Effector memory CD8-positive, alpha-beta T cell (primary cell): ENCODE data around the gene COBL.

Experiments
- ATAC-seq: fragments of 150-1000 bp; cut with Tn5 transposase; replicated peaks from 2 replicates; pipeline ENCODE4 v1.10.0; 2021; ENCODE audit warnings: mild to moderate bottlenecking, moderate library complexity
- DNase-seq, 3 experiments: peaks; one replicate each; pipeline ENCODE4 v3.0.0; 2021
- H3K27ac Mint-ChIP-seq, 2 donors: one replicate each; pipeline ENCODE4 v1.8.0; 2022; ENCODE audit warnings: mild to moderate bottlenecking in 2 of 2, mixed read lengths in 2 of 2, moderate library complexity in 2 of 2
- H3K27me3 Mint-ChIP-seq, 2 donors: one replicate each; pipeline ENCODE4 v1.8.0; 2022; ENCODE audit warnings: mixed read lengths in 2 of 2
- H3K36me3 Mint-ChIP-seq: one replicate; pipeline ENCODE4 v1.8.0; 2022; ENCODE audit warnings: mild to moderate bottlenecking, moderate library complexity, mixed read lengths; ENCODE audit not compliant: insufficient read depth
- H3K4me1 Mint-ChIP-seq, 2 donors: one replicate each; pipeline ENCODE4 v1.8.0; 2022; ENCODE audit warnings: low read depth in 2 of 2, mixed read lengths in 2 of 2
- H3K4me3 Mint-ChIP-seq, 2 donors: one replicate each; pipeline ENCODE4 v1.8.0; 2022; ENCODE audit warnings: mild to moderate bottlenecking in 2 of 2, mixed read lengths in 2 of 2, moderate library complexity in 2 of 2
- H3K9me3 Mint-ChIP-seq, 2 donors: one replicate each; pipeline ENCODE4 v1.8.0; 2022; ENCODE audit warnings: mixed read lengths in 2 of 2
- total RNA-seq, 9 experiments: gene quantifications; one replicate each; lab custom pipeline; 2026; lab: John Stamatoyannopoulos, UW

Gene COBL
- 0 to 0.72 (median 0) reads per million in 9 experiments for total RNA-seq

- ATAC-seq (no peak), DNase-seq (no peak)
- H3K4me1 Mint-ChIP-seq, result no peaks in the 10 kb centered on the region
- peaks cover 32 to 54% of the 10 kb centered on the region in 2 donors for H3K27me3 Mint-ChIP-seq
- no peak within 1 kb of the TSS for H3K27ac Mint-ChIP-seq
- peak within 1 kb of the TSS in 1 of 2 donors; percentile 9 for H3K4me3 Mint-ChIP-seq
- H3K9me3 Mint-ChIP-seq, result no peaks in the 10 kb centered on the region
- no peaks in the 10 kb centered on the region for H3K36me3 Mint-ChIP-seq
These were observed at the start of gene COBL for GRCh38 chr7:51316666-51317581. Gene COBL (minus strand): TSS chr7:51316809. CDS start chr7:51316633, 176 bp downstream.

GRCh38 chr7:51366172-51366728, 49.6 kb upstream of the COBL start:
- no peaks in the 10 kb centered on the region for H3K4me1 Mint-ChIP-seq
- peaks cover 3% of the 10 kb centered on the region for H3K36me3 Mint-ChIP-seq
- peaks cover 5 to 9% of the 10 kb centered on the region in 2 donors for H3K27me3 Mint-ChIP-seq
- ATAC-seq (no peak), DNase-seq (no peak)
- H3K4me3 Mint-ChIP-seq, result no peak overlapping the region
- peaks cover 3 to 18% of the 10 kb centered on the region in 2 donors for H3K9me3 Mint-ChIP-seq
- H3K27ac Mint-ChIP-seq, result no peak overlapping the region

GRCh38 chr7:51357821-51358220, 41.2 kb upstream of the COBL start:
- no peak for ATAC-seq
- Mint-ChIP-seq H3K4me3 (no peak overlapping the region), H3K9me3 (peaks cover 3 to 10% of the 10 kb centered on the region in 2 donors), H3K27me3 (no peaks in the 10 kb centered on the region), H3K4me1 (no peaks in the 10 kb centered on the region), H3K36me3 (no peaks in the 10 kb centered on the region), H3K27ac (no peak overlapping the region)
- no peak for DNase-seq

GRCh38 chr7:51356849-51357516, 40.4 kb upstream of the COBL start:
- DNase-seq (no peak), ATAC-seq (no peak)
- Mint-ChIP-seq H3K27ac (no peak overlapping the region), H3K9me3 (peaks cover 0 to 2% of the 10 kb centered on the region in 2 donors), H3K36me3 (no peaks in the 10 kb centered on the region), H3K27me3 (no peaks in the 10 kb centered on the region), H3K4me3 (no peak overlapping the region), H3K4me1 (no peaks in the 10 kb centered on the region)

GRCh38 chr7:51354897-51355296, 38.3 kb upstream of the COBL start:
- no peak overlapping the region for H3K27ac Mint-ChIP-seq
- DNase-seq, result no peak
- H3K27me3 Mint-ChIP-seq, result no peaks in the 10 kb centered on the region
- H3K4me3 Mint-ChIP-seq, result no peak overlapping the region
- ATAC-seq, result no peak
- no peaks in the 10 kb centered on the region for H3K36me3 Mint-ChIP-seq
- no peaks in the 10 kb centered on the region for H3K4me1 Mint-ChIP-seq
- no peaks in the 10 kb centered on the region for H3K9me3 Mint-ChIP-seq

GRCh38 chr7:51354434-51354833, 37.8 kb upstream of the COBL start:
- Mint-ChIP-seq H3K9me3 (no peaks in the 10 kb centered on the region), H3K4me3 (no peak overlapping the region)
- no peak for ATAC-seq

GRCh38 chr7:51352174-51353100, 35.8 kb upstream of the COBL start:
- Mint-ChIP-seq H3K9me3 (no peaks in the 10 kb centered on the region), H3K36me3 (no peaks in the 10 kb centered on the region), H3K4me1 (no peaks in the 10 kb centered on the region), H3K4me3 (no peak overlapping the region), H3K27ac (no peak overlapping the region), H3K27me3 (no peaks in the 10 kb centered on the region)
- ATAC-seq, result no peak
- DNase-seq, result no peak

More at GRCh38 chr7:51354434-51354833, 37.8 kb upstream of the COBL start:
- H3K36me3 Mint-ChIP-seq, result no peaks in the 10 kb centered on the region
- no peak overlapping the region for H3K27ac Mint-ChIP-seq
- no peak for DNase-seq
- no peaks in the 10 kb centered on the region for H3K4me1 Mint-ChIP-seq
- no peaks in the 10 kb centered on the region for H3K27me3 Mint-ChIP-seq

GRCh38 chr7:51351661-51352060, 35.1 kb upstream of the COBL start:
- no peaks in the 10 kb centered on the region for H3K27me3 Mint-ChIP-seq
- H3K36me3 Mint-ChIP-seq, result no peaks in the 10 kb centered on the region
- no peak for DNase-seq
- H3K9me3 Mint-ChIP-seq, result no peaks in the 10 kb centered on the region
- H3K4me3 Mint-ChIP-seq, result no peak overlapping the region
- ATAC-seq, result no peak
- no peaks in the 10 kb centered on the region for H3K4me1 Mint-ChIP-seq
- no peak overlapping the region for H3K27ac Mint-ChIP-seq

- Mint-ChIP-seq H3K4me3 (no peak overlapping the region), H3K9me3 (no peaks in the 10 kb centered on the region), H3K4me1 (no peaks in the 10 kb centered on the region), H3K27me3 (no peaks in the 10 kb centered on the region), H3K36me3 (no peaks in the 10 kb centered on the region), H3K27ac (no peak overlapping the region)
- no peak for DNase-seq
- no peak for ATAC-seq
These were observed 33.9 kb upstream of the COBL start for GRCh38 chr7:51350546-51350896.

GRCh38 chr7:51349820-51350545, 33.4 kb upstream of the COBL start:
- Mint-ChIP-seq H3K9me3 (no peaks in the 10 kb centered on the region), H3K4me3 (no peak overlapping the region), H3K4me1 (no peaks in the 10 kb centered on the region), H3K27ac (no peak overlapping the region), H3K36me3 (no peaks in the 10 kb centered on the region), H3K27me3 (no peaks in the 10 kb centered on the region)
- ATAC-seq (no peak), DNase-seq (no peak)

GRCh38 chr7:51346126-51346525, 29.5 kb upstream of the COBL start:
- Mint-ChIP-seq H3K27ac (no peak overlapping the region), H3K27me3 (peaks cover 5 to 6% of the 10 kb centered on the region in 2 donors), H3K4me3 (no peak overlapping the region), H3K4me1 (no peaks in the 10 kb centered on the region), H3K36me3 (no peaks in the 10 kb centered on the region), H3K9me3 (peaks cover 0 to 8% of the 10 kb centered on the region in 2 donors)
- no peak for ATAC-seq
- no peak for DNase-seq

- H3K4me1 Mint-ChIP-seq, result no peaks in the 10 kb centered on the region
- DNase-seq (no peak), ATAC-seq (no peak)
- H3K27ac Mint-ChIP-seq, result no peak overlapping the region
- no peak overlapping the region for H3K4me3 Mint-ChIP-seq
- peaks cover 0 to 8% of the 10 kb centered on the region in 2 donors for H3K9me3 Mint-ChIP-seq
- H3K27me3 Mint-ChIP-seq, result peaks cover 5 to 6% of the 10 kb centered on the region in 2 donors
- H3K36me3 Mint-ChIP-seq, result no peaks in the 10 kb centered on the region
These were observed 28.0 kb upstream of the COBL start for GRCh38 chr7:51344406-51345138.
